HepG2 (cell line): Measurements from ENCODE around the gene ADGRB2.

Experiments
- CTCF ChIP-seq: sonication (generic); formaldehyde crosslinking; IDR thresholded peaks from 2 replicates; pipeline ENCODE4 v1.5.0; 2020; ENCODE audit warnings: mild to moderate bottlenecking, missing genetic modification reagents, moderate library complexity
- DBP ChIP-seq: sonication (generic); formaldehyde crosslinking; IDR thresholded peaks from 2 replicates; pipeline ENCODE4 v1.4.0; 2020; ENCODE audit warnings: missing genetic modification reagents; ENCODE audit errors: not compliant biosample characterization
- MAFG ChIP-seq: sonication (generic); formaldehyde crosslinking; IDR thresholded peaks from 2 replicates; pipeline ENCODE4 v1.5.1; 2020; ENCODE audit warnings: mild to moderate bottlenecking, missing genetic modification reagents
- NKX3-1 ChIP-seq: sonication (generic); formaldehyde crosslinking; IDR thresholded peaks from 2 replicates; pipeline ENCODE4 v1.5.0; 2020; ENCODE audit warnings: missing genetic modification reagents
- SOX13 ChIP-seq, 3 experiments: fragments of 450-650 bp in 1 of 3; sonication (generic) in 1 of 3; formaldehyde crosslinking in 1 of 3; IDR thresholded peaks in 2 of 3; conservative IDR thresholded peaks in 1 of 3; 2 replicates each; pipeline versions ENCODE4 v1.5.0 to v1.6.1; 2016 to 2020; ENCODE audit warnings: antibody characterized with exemption in 1 of 3, mild to moderate bottlenecking in 1 of 3, missing compliant biosample characterization in 1 of 3, missing genetic modification reagents in 1 of 3, moderate library complexity in 1 of 3
- ZBTB49 ChIP-seq: sonication (generic); formaldehyde crosslinking; IDR thresholded peaks from 2 replicates; pipeline ENCODE4 v1.4.0; 2020; ENCODE audit warnings: missing genetic modification reagents, borderline replicate concordance
- ZNF337 ChIP-seq: sonication (generic); formaldehyde crosslinking; IDR thresholded peaks from 2 replicates; pipeline ENCODE4 v1.5.1; 2020; ENCODE audit warnings: missing genetic modification reagents, low read depth, mild to moderate bottlenecking, borderline replicate concordance
- TF ChIP-seq, protein P1 (sequence below): IDR thresholded peaks from 2 replicates; pipeline ENCODE4 v1.6.1; 2012; ENCODE audit warnings: inconsistent platforms

DNA sequence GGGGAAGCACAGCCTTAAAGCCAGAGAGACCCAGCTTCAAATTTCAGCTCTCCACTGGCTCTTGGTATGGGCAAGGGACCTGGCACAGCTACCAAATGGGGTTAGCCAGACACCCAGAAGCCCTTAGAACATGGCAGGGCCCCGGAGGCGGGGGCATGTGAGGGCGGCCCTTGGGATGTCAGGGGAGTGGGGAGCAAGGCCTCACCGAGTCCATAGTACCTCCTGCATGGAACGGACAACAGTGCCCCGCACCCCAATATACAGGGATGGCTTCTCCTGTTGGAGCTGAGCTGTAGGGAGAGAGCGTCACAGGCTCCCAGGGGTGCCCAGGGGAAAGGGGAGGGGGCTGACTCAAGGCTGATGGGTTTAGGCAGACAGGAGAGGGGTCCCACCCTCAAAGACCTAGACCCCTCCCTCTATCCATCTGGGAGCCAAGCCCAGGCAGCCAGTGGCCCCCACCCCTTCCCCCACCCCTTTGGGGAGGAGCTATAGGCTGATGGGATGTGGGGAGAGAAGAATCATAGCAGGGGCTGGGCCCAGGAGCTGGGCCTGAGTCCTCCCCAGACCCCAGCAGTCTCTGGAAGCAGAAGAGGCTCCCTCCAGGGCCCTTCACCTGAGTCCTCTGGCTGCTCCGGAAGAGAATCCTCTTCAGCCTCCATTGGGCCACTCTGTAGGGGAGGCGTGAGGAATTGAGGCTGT lies 35.2 kb upstream of the ADGRB2 start:
- no peak for TF ChIP-seq NKX3-1 (CRISPR knock-in tag)
- TF ChIP-seq DBP (CRISPR knock-in tag), result no peak
- no peak for TF ChIP-seq ZBTB49 (CRISPR knock-in tag)
- TF ChIP-seq MAFG (CRISPR knock-in tag), result no peak
- no peak for TF ChIP-seq CTCF (CRISPR knock-in tag)
- TF ChIP-seq SOX13 (IDR thresholded peaks at IDR 0.05), result no peak
- TF ChIP-seq SOX13 (CRISPR knock-in tag; conservative IDR thresholded peaks at IDR 0.05 in 1 of 2, IDR thresholded peaks at IDR 0.05 in 1 of 2), result no peak
- no peak for TF ChIP-seq ZNF337 (CRISPR knock-in tag)
- TF ChIP-seq, protein P1, sequence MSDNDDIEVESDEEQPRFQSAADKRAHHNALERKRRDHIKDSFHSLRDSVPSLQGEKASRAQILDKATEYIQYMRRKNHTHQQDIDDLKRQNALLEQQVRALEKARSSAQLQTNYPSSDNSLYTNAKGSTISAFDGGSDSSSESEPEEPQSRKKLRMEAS, result no peak
